Measurements from ENCODE around the gene PUM2. TPM values are rescaled to one million over a fixed set of nuclear protein-coding genes. Genes with fewer than 3 reads are reported as not detected.
A peak's percentile ranks its signal among the peaks of the same experiment; 100 is the strongest.

PUM2 gene
- total and polyA plus RNA-seq, 2 of the 13 experiments (the other 11 are each of a cell fraction or from before 2014, with no cell fraction given): 69.6 to 69.8 TPM

DNA sequence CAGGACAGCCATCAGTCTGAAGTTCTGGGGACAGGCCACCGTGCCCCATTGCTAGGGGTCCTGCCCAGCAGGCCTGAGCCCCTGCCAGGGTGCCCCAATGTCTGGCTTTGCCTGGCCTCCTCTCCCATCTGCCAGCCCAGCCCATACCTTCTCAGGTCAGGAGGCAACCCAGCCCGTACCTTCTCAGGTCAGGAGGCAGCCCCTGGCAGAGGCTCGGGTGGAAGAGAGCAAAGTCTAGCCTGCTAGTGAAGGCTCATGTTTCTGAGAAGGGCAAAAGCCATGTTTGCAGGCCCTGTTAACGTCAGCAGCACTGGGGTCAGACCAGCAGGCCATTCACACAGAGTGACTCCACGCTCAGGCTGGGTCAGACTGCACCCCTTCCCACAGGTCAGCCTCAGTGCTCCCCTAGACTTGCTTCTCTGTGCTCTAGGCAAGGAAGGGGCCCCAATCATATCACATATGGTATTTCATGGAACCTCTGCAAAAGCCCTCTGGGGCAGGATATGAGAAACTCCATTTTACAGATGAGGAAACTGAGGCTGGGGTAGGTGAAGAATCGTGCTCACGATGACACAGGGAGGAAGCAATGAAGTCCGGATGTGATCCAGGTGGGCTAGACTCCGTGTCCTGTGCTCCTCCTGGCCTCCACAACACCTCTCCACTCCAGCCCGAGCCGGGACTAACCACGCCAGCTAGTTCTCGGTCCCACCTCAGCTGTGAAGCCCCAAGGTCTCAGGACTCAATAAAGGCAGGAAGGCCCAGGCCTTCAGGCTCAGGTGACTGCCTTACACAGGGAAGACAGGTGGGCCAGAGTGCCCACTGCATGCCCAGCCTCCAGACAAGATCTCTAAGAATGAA is 135.2 kb downstream of the PUM2 start (continued):
- TF ChIP-seq ZNF275 (CRISPR knock-in tag; IDR thresholded peaks at IDR 0.05; ENCODE audit: borderline replicate concordance): 0 out of 2 replicates have a peak, but pooled peaks have one; percentile 30
- TF ChIP-seq FOXP1 (IDR thresholded peaks at IDR 0.05): no peak
- TF ChIP-seq FOXP1 (CRISPR knock-in tag; IDR thresholded peaks at IDR 0.05): peak; percentile 72; the same call in 1 of the 2 replicates
- TF ChIP-seq SIX4 (CRISPR knock-in tag; IDR thresholded peaks at IDR 0.05): peak; percentile 99
- peak; percentile 88 for TF ChIP-seq ZNF205 (CRISPR knock-in tag; IDR thresholded peaks at IDR 0.05)
- TF ChIP-seq HOXA5 (CRISPR knock-in tag; IDR thresholded peaks at IDR 0.05): 0 out of 2 replicates have a peak, but pooled peaks have one; percentile 51
- TF ChIP-seq, protein P1, sequence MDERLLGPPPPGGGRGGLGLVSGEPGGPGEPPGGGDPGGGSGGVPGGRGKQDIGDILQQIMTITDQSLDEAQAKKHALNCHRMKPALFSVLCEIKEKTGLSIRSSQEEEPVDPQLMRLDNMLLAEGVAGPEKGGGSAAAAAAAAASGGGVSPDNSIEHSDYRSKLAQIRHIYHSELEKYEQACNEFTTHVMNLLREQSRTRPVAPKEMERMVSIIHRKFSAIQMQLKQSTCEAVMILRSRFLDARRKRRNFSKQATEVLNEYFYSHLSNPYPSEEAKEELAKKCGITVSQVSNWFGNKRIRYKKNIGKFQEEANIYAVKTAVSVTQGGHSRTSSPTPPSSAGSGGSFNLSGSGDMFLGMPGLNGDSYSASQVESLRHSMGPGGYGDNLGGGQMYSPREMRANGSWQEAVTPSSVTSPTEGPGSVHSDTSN (CRISPR knock-in tag; IDR thresholded peaks at IDR 0.05): no peak
- TF ChIP-seq, protein P2, sequence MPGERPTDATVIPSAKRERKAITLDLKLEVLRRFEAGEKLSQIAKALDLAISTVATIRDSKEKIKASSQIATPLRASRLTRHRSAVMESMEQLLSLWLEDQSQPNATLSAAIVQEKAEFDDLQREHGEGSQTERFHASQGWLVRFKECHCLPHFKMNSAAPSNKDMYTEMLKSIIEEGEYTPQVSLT (CRISPR knock-in tag; IDR thresholded peaks at IDR 0.05; ENCODE audit: borderline replicate concordance, low read depth): no peak
- no peak for TF ChIP-seq ZBTB1 (CRISPR knock-in tag; IDR thresholded peaks at IDR 0.05; ENCODE audit: borderline replicate concordance)
- TF ChIP-seq ZNF687 (CRISPR knock-in tag; IDR thresholded peaks at IDR 0.05): peak; percentile 99
- TF ChIP-seq ZBTB38 (CRISPR knock-in tag; IDR thresholded peaks at IDR 0.05): peak; percentile 94
- TF ChIP-seq, protein P3, sequence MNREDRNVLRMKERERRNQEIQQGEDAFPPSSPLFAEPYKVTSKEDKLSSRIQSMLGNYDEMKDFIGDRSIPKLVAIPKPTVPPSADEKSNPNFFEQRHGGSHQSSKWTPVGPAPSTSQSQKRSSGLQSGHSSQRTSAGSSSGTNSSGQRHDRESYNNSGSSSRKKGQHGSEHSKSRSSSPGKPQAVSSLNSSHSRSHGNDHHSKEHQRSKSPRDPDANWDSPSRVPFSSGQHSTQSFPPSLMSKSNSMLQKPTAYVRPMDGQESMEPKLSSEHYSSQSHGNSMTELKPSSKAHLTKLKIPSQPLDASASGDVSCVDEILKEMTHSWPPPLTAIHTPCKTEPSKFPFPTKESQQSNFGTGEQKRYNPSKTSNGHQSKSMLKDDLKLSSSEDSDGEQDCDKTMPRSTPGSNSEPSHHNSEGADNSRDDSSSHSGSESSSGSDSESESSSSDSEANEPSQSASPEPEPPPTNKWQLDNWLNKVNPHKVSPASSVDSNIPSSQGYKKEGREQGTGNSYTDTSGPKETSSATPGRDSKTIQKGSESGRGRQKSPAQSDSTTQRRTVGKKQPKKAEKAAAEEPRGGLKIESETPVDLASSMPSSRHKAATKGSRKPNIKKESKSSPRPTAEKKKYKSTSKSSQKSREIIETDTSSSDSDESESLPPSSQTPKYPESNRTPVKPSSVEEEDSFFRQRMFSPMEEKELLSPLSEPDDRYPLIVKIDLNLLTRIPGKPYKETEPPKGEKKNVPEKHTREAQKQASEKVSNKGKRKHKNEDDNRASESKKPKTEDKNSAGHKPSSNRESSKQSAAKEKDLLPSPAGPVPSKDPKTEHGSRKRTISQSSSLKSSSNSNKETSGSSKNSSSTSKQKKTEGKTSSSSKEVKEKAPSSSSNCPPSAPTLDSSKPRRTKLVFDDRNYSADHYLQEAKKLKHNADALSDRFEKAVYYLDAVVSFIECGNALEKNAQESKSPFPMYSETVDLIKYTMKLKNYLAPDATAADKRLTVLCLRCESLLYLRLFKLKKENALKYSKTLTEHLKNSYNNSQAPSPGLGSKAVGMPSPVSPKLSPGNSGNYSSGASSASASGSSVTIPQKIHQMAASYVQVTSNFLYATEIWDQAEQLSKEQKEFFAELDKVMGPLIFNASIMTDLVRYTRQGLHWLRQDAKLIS (CRISPR knock-in tag; IDR thresholded peaks at IDR 0.05): no peak
- 0 out of 2 replicates have a peak, but pooled peaks have one; percentile 25 for TF ChIP-seq ZBTB14 (CRISPR knock-in tag; IDR thresholded peaks at IDR 0.05)
